HepG2 (cell line): ENCODE results near the gene LIM2. TPM values are rescaled to one million over a fixed set of nuclear protein-coding genes. Genes with fewer than 3 reads are reported as not detected.

Experiments used
- ATAC-seq: fragments of 200-7000 bp; cut with Tn5 transposase; 3 replicates; pipeline ENCODE4 v1.9.1; 2020; ENCODE audit warnings: mild to moderate bottlenecking, moderate library complexity
- BruUV-seq: library from RNA; stranded (reverse); fragments of 400-500 nt; replicated peaks from 2 replicates; lab custom pipeline; 2021; lab: Mats Ljungman, UMichigan
- CTCF ChIA-PET: fragments of 300-600 bp; formaldehyde crosslinking; extraction: SDS; loops from one replicate; lab custom pipeline; 2021; ENCODE audit warnings: low total read pairs, inconsistent platforms, low intra/inter-chr PET ratio; lab: Yijun Ruan, JAX
- POLR2A ChIA-PET: fragments of 350-600 bp; sonication (Branson Sonifier 250); formaldehyde crosslinking; loops from one replicate; lab custom pipeline; 2020; ENCODE audit warnings: antibody characterized with exemption, inconsistent platforms; lab: Yijun Ruan, JAX
- DNase-seq: peaks from one replicate; pipeline ENCODE4 v3.0.0-alpha.2; 2015; ENCODE audit warnings: low spot score
- FAIRE-seq: peaks from 3 replicates; lab custom pipeline; 2011; peaks lifted over from hg19 to GRCh38; lab: Jason Lieb, UNC
- H2AFZ ChIP-seq: one replicate; pipeline ENCODE4 v1.6.1; 2011; ENCODE audit warnings: low read length, inconsistent platforms
- H3K27ac ChIP-seq: fragments of 300-600 bp; 3 replicates; pipeline ENCODE4 v1.8.0; 2011; ENCODE audit warnings: mixed run types, mild to moderate bottlenecking, mixed read lengths, low read length, inconsistent platforms; ENCODE audit not compliant: insufficient read depth; ENCODE audit errors: extremely low read length
- H3K27me3 ChIP-seq, 2 experiments: fragments of 200-600 bp in 1 of 2; 2 replicates in 1 of 2; 3 replicates in 1 of 2; pipeline versions ENCODE4 v1.6.0 to v1.8.0; 2011; ENCODE audit warnings: low read length in 2 of 2, mild to moderate bottlenecking in 2 of 2, moderate library complexity in 2 of 2, inconsistent platforms in 1 of 2; ENCODE audit not compliant: insufficient read depth in 2 of 2, control insufficient read depth in 1 of 2
- H3K36me3 ChIP-seq, 2 experiments: fragments of 200-600 bp in 1 of 2; replicated peaks in 1 of 2; 2 replicates in 1 of 2; 3 replicates in 1 of 2; pipeline versions ENCODE4 v1.5.1 to v1.8.0; 2011; ENCODE audit warnings: low read length in 2 of 2, inconsistent platforms in 1 of 2; ENCODE audit not compliant: insufficient read depth in 2 of 2, control insufficient read depth in 1 of 2
- H3K4me1 ChIP-seq: 2 replicates; pipeline ENCODE4 v1.5.1; 2012; ENCODE audit warnings: low read length, inconsistent platforms; ENCODE audit not compliant: insufficient read depth
- H3K4me2 ChIP-seq: 2 replicates; pipeline ENCODE4 v1.6.0; 2011; ENCODE audit warnings: low read depth, low read length, inconsistent platforms
- H3K4me3 ChIP-seq, 3 experiments: fragments of 200-600 bp in 1 of 3; sonication (generic), shearing (Covaris generic) in 1 of 3; replicated peaks in 1 of 3; 2 replicates each; pipeline ENCODE4 v1.5.1; 2011 to 2016; ENCODE audit warnings: low read length in 3 of 3, inconsistent platforms in 2 of 3, low read depth in 2 of 3, mild to moderate bottlenecking in 2 of 3, control low read depth in 1 of 3, mixed read lengths in 1 of 3; ENCODE audit not compliant: insufficient read depth in 1 of 3
- H3K79me2 ChIP-seq: one replicate; pipeline ENCODE4 v1.6.1; 2011; ENCODE audit warnings: low read length, inconsistent platforms; ENCODE audit not compliant: insufficient read depth
- H3K9ac ChIP-seq: 2 replicates; pipeline ENCODE4 v1.6.0; 2011; ENCODE audit warnings: mild to moderate bottlenecking, low read depth, low read length, inconsistent platforms; ENCODE audit not compliant: insufficient read depth
- H3K9me3 ChIP-seq: 2 replicates; pipeline ENCODE4 v1.5.1; 2012; ENCODE audit warnings: mild to moderate bottlenecking, low read length
- H4K20me1 ChIP-seq: 2 replicates; pipeline ENCODE4 v1.6.0; 2011; ENCODE audit warnings: inconsistent platforms, mild to moderate bottlenecking, low read length, moderate library complexity; ENCODE audit not compliant: insufficient read depth
- KAT2B ChIP-seq: fragments of 150-350 bp; IDR thresholded peaks from 2 replicates; pipeline ENCODE4 v1.6.1; 2014; ENCODE audit warnings: low read depth, low read length, borderline replicate concordance
- KLF16 ChIP-seq, 2 experiments: sonication (generic) in 1 of 2; formaldehyde crosslinking in 1 of 2; IDR thresholded peaks; 2 replicates each; pipeline versions ENCODE4 v1.6.1 to v1.8.0; 2016 to 2023; ENCODE audit warnings: missing genetic modification reagents in 2 of 2, missing compliant biosample characterization in 1 of 2
- NFYB ChIP-seq: sonication (generic); formaldehyde crosslinking; IDR thresholded peaks from 2 replicates; pipeline ENCODE4 v1.4.0; 2020; ENCODE audit warnings: missing genetic modification reagents
- NFYC ChIP-seq: IDR thresholded peaks from 2 replicates; pipeline ENCODE4 v1.6.1; 2016; ENCODE audit warnings: missing genetic modification reagents, missing compliant biosample characterization
- RCOR2 ChIP-seq: IDR thresholded peaks from 2 replicates; pipeline ENCODE4 v1.6.1; 2016; ENCODE audit warnings: missing biosample characterization, missing genetic modification reagents
- SUZ12 ChIP-seq: fragments of 150-350 bp; IDR thresholded peaks from 2 replicates; pipeline ENCODE4 v1.6.1; 2014; ENCODE audit warnings: low read depth, low read length
- ZNF281 ChIP-seq: sonication (generic); formaldehyde crosslinking; IDR thresholded peaks from 2 replicates; pipeline ENCODE4 v1.4.0; 2020; ENCODE audit warnings: missing genetic modification reagents, borderline replicate concordance
- ZNF549 ChIP-seq: sonication (generic); formaldehyde crosslinking; IDR thresholded peaks from 2 replicates; pipeline ENCODE4 v1.5.0; 2020; ENCODE audit warnings: missing genetic modification reagents
- WGBS: methylation state at CpG from one replicate; pipeline ENCODE4 v1.1.6; 2017; ENCODE audit warnings: low lambda C conversion rate; 5-methylcytosine and 5-hydroxymethylcytosine counted together
- in situ Hi-C: cut with HindIII; loops from 2 replicates; pipeline ENCODE4 v1.10.0; 2017; ENCODE audit warnings: low pct_unique_long_range_greater_than_20kb; ENCODE audit not compliant: extremely low pct_ligation_motif_present
- intact Hi-C: fragments of 100-400 bp; cut with micrococcal nuclease; formaldehyde crosslinking; loops from one replicate; pipeline ENCODE4 v1.10.0; 2022; ENCODE audit not compliant: unreplicated experiment
- polyA plus RNA-seq, 8 experiments: library from polyadenylated mRNA; depleted of rRNA in 3 of 8; stranded (reverse) in 7 of 8; unstranded in 1 of 8; fragments of >200 nt; fragmentation: Illumina TruSeq in 4 of 8; extraction: Trizol in 4 of 8; gene quantifications; 2 replicates each; pipeline versions ENCODE4 v1.2.1 to v1.2.3, GENCODE V29; 2011 to 2016; ENCODE audit warnings: low read depth in 4 of 8, missing spikeins in 1 of 8, mixed read lengths in 1 of 8; ENCODE audit not compliant: insufficient read depth in 1 of 8
- total RNA-seq, 5 experiments: library from RNA; depleted of rRNA; stranded (reverse); fragments of >200 nt; fragmentation: Illumina TruSeq; extraction: Trizol; gene quantifications; 2 replicates each; pipeline ENCODE4 v1.2.3, GENCODE V29; 2016; ENCODE audit warnings: low read depth in 1 of 5
- TF ChIP-seq, protein P1 (sequence below): IDR thresholded peaks from 2 replicates; pipeline ENCODE4 v1.6.1; 2016; ENCODE audit warnings: control low read depth

The LIM2 gene
- total and polyA plus RNA-seq, 2 of the 13 experiments (the other 11 are each of a cell fraction or from before 2014, with no cell fraction given) = 1.3 TPM; not detected in 1

DNA sequence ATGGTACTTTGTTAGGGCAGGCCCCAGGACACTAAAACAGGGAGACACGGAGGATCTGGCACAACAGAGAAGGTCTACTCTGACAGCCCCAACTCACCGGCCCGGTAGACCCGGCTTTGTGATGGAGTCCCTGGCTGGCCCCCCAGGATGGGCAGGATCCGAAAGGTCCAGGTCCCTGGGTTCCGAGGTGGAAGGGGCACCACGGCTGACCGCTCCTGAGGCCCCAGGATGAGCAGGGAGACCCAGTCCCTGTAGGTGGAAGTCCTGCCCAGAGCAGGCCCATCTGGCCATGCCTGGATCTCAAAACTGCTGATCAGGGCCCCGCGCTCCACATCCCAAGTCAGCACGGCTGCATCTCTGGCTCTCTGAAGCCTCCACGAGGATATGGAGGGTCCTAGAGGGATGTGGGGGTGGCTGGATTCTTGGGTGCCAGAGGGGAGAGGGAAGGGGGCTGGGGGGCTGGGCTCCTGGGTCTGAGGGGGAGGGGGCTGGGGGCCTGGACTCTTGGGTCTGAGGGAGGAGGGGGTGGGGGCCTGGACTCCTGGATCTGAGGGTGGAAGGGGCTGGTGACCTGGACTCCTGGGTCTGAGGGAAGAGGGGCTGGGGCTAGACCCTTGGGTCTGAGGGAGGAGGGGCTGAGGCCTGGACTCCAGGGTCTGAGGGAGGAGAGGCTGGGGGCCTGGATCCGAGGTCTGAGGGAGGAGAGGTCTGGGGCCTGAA lies 50.5 kb downstream of the LIM2 start (continued):
- TF ChIP-seq ZNF281 (CRISPR knock-in tag) (no peak), SUZ12 (no peak), KAT2B (no peak), RCOR2 (CRISPR knock-in tag) (no peak), KLF16 (CRISPR knock-in tag; IDR thresholded peaks at IDR 0.05) (no peak), ZNF549 (CRISPR knock-in tag) (no peak)

GRCh38 chr19:51333836-51334460 lies 53.8 kb downstream of the LIM2 start:
- in situ Hi-C loops (no loop called here), intact Hi-C loops (no loop called here)
- Histone ChIP-seq H3K36me3 (peaks cover 10 to 27% of the 10 kb centered on the region in 2 experiments; a peak in 4 of 5 replicates), H3K4me3 (no peak overlapping the region), H3K79me2 (no peaks in the 10 kb centered on the region), H3K4me1 (peaks cover 4% of the 10 kb centered on the region; the same call in 1 of the 2 replicates), H3K9ac (no peak overlapping the region), H3K27ac (no peak overlapping the region), H3K4me2 (no peak overlapping the region), H3K9me3 (no peaks in the 10 kb centered on the region), H4K20me1 (no peaks in the 10 kb centered on the region), H2AFZ (no peak overlapping the region), H3K27me3 (no peaks in the 10 kb centered on the region)
- FAIRE-seq = no peak
- DNase-seq = no peak
- no peak for ATAC-seq
- TF ChIP-seq NFYB (CRISPR knock-in tag) = peak; percentile 49
- TF ChIP-seq, protein P1, sequence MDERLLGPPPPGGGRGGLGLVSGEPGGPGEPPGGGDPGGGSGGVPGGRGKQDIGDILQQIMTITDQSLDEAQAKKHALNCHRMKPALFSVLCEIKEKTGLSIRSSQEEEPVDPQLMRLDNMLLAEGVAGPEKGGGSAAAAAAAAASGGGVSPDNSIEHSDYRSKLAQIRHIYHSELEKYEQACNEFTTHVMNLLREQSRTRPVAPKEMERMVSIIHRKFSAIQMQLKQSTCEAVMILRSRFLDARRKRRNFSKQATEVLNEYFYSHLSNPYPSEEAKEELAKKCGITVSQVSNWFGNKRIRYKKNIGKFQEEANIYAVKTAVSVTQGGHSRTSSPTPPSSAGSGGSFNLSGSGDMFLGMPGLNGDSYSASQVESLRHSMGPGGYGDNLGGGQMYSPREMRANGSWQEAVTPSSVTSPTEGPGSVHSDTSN = no peak
- peak; percentile 48; the same call in 1 of the 2 replicates for TF ChIP-seq NFYC (CRISPR knock-in tag)
- ChIA-PET POLR2A (no interaction called here), CTCF (no interaction called here)
- no TSS peak for BruUV-seq
- 94% methylated on average over 12 of the region's 13 CpGs for WGBS
